ENCODE data around the gene USP24. TPM values are rescaled to one million over a fixed set of nuclear protein-coding genes. Genes with fewer than 3 reads are reported as not detected.

USP24 gene
- total and polyA plus RNA-seq, 2 donors (not counting 1 experiment from before 2014, with no cell fraction given): 18.9 to 152 TPM

- no peaks in the 10 kb centered on the region for H3K27me3 Mint-ChIP-seq
- H2AFZ ChIP-seq (ENCODE audit: insufficient read depth, low read depth, low read length, poor library complexity, severe bottlenecking): no peak overlapping the region
- POLR2A ChIA-PET: no interaction called here
These were observed 10.1 kb upstream of the USP24 start for GRCh38 chr1:55225228-55225627.

GRCh38 chr1:55224729-55225128 lies 9.6 kb upstream of the USP24 start:
- Histone ChIP-seq H3K27ac (ENCODE audit: low read length in 2 of 2) (no peak overlapping the region), H3K27me3 (replicated peaks in 1 of 4; ENCODE audit: control extremely low read depth in 1 of 4, control insufficient read depth in 3 of 4, insufficient read depth in 4 of 4, low read length in 3 of 4) (no peaks in the 10 kb centered on the region), H3K9ac (ENCODE audit: low read length) (no peak overlapping the region), H2AFZ (ENCODE audit: insufficient read depth, low read depth, low read length, poor library complexity, severe bottlenecking) (no peak overlapping the region), H3K4me1 (ENCODE audit: control insufficient read depth in 2 of 2, insufficient read depth in 2 of 2, low read length in 2 of 2) (no peaks in the 10 kb centered on the region), H3K36me3 (replicated peaks in 1 of 2; ENCODE audit: control extremely low read depth in 1 of 2, control insufficient read depth in 1 of 2, extremely low read depth in 1 of 2, insufficient read depth in 2 of 2, low read length in 1 of 2) (no peaks in the 10 kb centered on the region), H3K79me2 (ENCODE audit: control insufficient read depth, insufficient read depth, low read length) (peaks cover 4% of the 10 kb centered on the region), H4K20me1 (ENCODE audit: control insufficient read depth, insufficient read depth, low read length, poor library complexity, severe bottlenecking) (no peaks in the 10 kb centered on the region), H3K9me3 (ENCODE audit: control extremely low read depth in 1 of 3, control insufficient read depth in 2 of 3, insufficient read depth in 1 of 3, low read length in 2 of 3) (peaks cover 0 to 10% (median 5%) of the 10 kb centered on the region in 3 donors), H3K4me2 (replicated peaks; ENCODE audit: low read depth, low read length, poor library complexity, severe bottlenecking) (no peak overlapping the region), H3K4me3 (ENCODE audit: control extremely low read depth in 1 of 5, extremely low read depth in 1 of 5, insufficient read depth in 1 of 5, low read depth in 2 of 5, low read length in 4 of 5) (no peak overlapping the region)
- ChIA-PET CTCF (no interaction called here), POLR2A (no interaction called here)
- intact Hi-C loops (cut with micrococcal nuclease): no loop called here
- no peak for DNase-seq
- 100% methylated on average over 1 of the region's 1 CpG for WGBS (ENCODE audit: insufficient coverage)
- Mint-ChIP-seq H3K4me3 (no peak overlapping the region), H3K9me3 (ENCODE audit: insufficient read depth) (peaks cover 2% of the 10 kb centered on the region), H3K4me1 (peaks cover 2% of the 10 kb centered on the region), H3K27ac (no peak overlapping the region), H3K27me3 (no peaks in the 10 kb centered on the region)
- no peak for TF ChIP-seq CTCF (IDR thresholded peaks at IDR 0.05)
- no peak for TF ChIP-seq EZH2 (IDR thresholded peaks at IDR 0.05; ENCODE audit: borderline replicate concordance, insufficient read depth, low read depth, low read length, poor library complexity, severe bottlenecking)
- ATAC-seq (ENCODE audit: low read depth): no peak

More at GRCh38 chr1:55225228-55225627, 10.1 kb upstream of the USP24 start:
- CTCF ChIA-PET: no interaction called here
- Mint-ChIP-seq H3K4me1 (peaks cover 2% of the 10 kb centered on the region), H3K9me3 (ENCODE audit: insufficient read depth) (peaks cover 2% of the 10 kb centered on the region), H3K27ac (no peak overlapping the region), H3K4me3 (no peak overlapping the region)
- Histone ChIP-seq H3K36me3 (replicated peaks in 1 of 2; ENCODE audit: control extremely low read depth in 1 of 2, control insufficient read depth in 1 of 2, extremely low read depth in 1 of 2, insufficient read depth in 2 of 2, low read length in 1 of 2) (no peaks in the 10 kb centered on the region), H3K9me3 (ENCODE audit: control extremely low read depth in 1 of 3, control insufficient read depth in 2 of 3, insufficient read depth in 1 of 3, low read length in 2 of 3) (peaks cover 0 to 10% (median 5%) of the 10 kb centered on the region in 3 donors), H3K27ac (ENCODE audit: low read length in 2 of 2) (no peak overlapping the region), H3K27me3 (replicated peaks in 1 of 4; ENCODE audit: control extremely low read depth in 1 of 4, control insufficient read depth in 3 of 4, insufficient read depth in 4 of 4, low read length in 3 of 4) (no peaks in the 10 kb centered on the region), H3K4me3 (ENCODE audit: control extremely low read depth in 1 of 5, extremely low read depth in 1 of 5, insufficient read depth in 1 of 5, low read depth in 2 of 5, low read length in 4 of 5) (no peak overlapping the region), H3K4me1 (ENCODE audit: control insufficient read depth in 2 of 2, insufficient read depth in 2 of 2, low read length in 2 of 2) (no peaks in the 10 kb centered on the region), H3K4me2 (replicated peaks; ENCODE audit: low read depth, low read length, poor library complexity, severe bottlenecking) (no peak overlapping the region), H4K20me1 (ENCODE audit: control insufficient read depth, insufficient read depth, low read length, poor library complexity, severe bottlenecking) (no peaks in the 10 kb centered on the region), H3K79me2 (ENCODE audit: control insufficient read depth, insufficient read depth, low read length) (peaks cover 4% of the 10 kb centered on the region), H3K9ac (ENCODE audit: low read length) (no peak overlapping the region)
- no CpG with 5 or more reads among the region's 1 CpG for WGBS (ENCODE audit: insufficient coverage)
- ATAC-seq (ENCODE audit: low read depth): no peak
- TF ChIP-seq CTCF (IDR thresholded peaks at IDR 0.05) (no peak), EZH2 (IDR thresholded peaks at IDR 0.05; ENCODE audit: borderline replicate concordance, insufficient read depth, low read depth, low read length, poor library complexity, severe bottlenecking) (no peak)
- no peak for DNase-seq
- intact Hi-C loops (cut with micrococcal nuclease): no loop called here

Measured in B cell (primary cell).